ENCODE measurements around the gene ARL4D.

- no peak for TF ChIP-seq CTCF (IDR thresholded peaks at IDR 0.05)
- TF ChIP-seq EZH2 (IDR thresholded peaks at IDR 0.05; ENCODE audit: borderline replicate concordance, insufficient read depth, low read depth, low read length, poor library complexity, severe bottlenecking), result no peak
Measured at GRCh38 chr17:43439041-43439440, 40.2 kb downstream of the ARL4D start.
